HG03108 (cell line): ENCODE results near the gene SHANK1.
A peak's percentile ranks its signal among the peaks of the same experiment; 100 is the strongest.

Experiments
- ATAC-seq: cut with Tn5 transposase; IDR thresholded peaks from one replicate; pipeline ENCODE4 v1.9.1; 2021; ENCODE audit warnings: moderate library complexity; ENCODE audit not compliant: unreplicated experiment

Gene SHANK1

DNA sequence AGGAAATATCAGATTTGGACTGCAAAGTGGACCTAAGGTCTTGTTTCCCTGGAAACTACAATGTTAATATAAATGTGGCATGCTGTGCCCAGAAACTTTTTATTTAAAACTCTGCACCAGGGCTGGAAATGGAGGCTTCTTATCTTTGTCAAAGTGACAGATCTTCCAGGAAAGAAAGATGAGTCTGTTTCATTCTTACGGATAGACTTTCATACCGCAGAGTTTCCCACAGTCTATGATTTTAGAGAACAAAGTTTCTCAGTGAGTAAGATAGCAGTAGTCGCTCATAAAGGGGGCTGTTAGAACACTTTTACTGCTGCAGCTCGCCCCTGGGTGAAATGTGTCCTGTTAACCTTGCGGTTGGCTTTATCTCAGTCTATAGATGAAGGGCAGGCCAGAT, 10.3 kb upstream of the SHANK1 start:
- ATAC-seq: no peak

DNA sequence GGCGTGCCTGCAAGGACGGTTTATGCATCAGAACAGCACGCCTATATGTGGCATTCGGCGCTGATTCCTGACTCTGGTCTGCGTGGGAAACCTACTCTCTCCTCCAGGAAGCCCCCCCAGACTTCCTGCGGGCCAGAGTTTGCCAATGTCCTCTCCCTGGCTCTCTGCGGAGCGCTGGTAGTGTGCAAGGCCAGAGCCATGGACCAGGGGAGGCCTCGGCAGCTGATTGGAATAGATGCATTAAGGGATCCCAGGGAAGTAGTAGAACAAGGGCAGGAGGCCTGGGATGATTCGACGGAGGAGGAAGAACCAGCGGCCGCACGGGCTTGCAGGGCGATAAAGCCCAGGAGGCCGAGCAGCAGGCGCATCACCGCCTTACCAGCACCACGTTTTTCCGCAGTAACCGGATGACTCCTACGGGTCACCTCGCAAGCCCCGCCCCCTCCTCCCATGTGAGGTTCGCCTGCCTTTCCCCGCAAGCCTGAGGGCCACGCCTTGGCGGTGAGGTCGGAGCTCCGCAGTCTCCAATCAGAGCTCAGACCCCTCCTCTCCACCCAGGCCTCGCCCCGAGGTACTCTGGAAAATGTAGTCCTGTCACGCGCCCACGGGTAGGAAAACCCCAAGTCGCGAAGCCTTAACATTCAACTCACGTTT, 8.6 kb upstream of the SHANK1 start:
- no peak for ATAC-seq

DNA sequence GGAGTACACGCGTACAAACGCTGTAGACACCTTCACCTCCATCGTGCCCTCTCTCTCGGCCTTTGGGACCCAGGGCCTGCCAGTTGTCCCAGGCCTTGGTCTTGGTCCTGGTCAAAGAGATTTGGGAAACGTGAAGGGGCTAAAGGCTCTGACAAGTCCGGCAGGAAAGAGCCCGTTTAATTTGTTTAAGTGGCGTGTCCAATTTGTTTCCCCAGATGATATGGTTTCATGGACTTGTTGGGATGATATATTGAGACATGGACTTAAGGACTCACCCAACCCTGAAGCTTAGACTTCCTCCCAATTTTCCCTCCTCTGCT, 6.3 kb upstream of the SHANK1 start:
- ATAC-seq: no peak

GRCh38 chr19:50725218-50725910, 5.8 kb upstream of the SHANK1 start:
- no peak for ATAC-seq

DNA sequence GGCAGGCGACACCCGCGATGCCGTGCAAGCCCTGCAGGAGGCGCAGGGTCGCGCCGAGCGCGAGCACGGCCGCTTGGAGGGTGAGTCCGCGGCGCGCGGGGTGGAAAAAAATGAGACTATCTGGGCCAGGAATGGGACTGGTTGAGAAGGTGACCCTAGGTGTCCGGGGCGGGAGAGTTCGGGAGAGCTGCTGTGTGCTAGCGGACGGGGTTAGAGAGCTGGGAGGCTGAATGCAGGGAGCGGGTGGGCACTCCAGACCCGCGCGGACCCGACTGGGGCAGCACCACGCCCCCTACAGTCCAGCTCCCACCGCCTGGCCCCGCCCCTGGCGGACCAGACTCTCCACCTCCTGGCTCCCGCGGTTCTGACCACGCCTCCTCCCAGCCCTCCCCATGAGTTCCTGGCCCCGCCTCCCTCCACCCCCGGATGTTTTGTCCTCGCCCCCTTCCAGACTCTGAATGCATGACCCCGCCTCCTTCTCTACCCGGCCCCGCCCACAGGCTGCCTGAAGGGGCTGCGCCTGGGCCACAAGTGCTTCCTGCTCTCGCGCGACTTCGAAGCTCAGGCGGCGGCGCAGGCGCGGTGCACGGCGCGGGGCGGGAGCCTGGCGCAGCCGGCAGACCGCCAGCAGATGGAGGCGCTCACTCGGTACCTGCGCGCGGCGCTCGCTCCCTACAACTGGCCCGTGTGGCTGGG, 5.1 kb upstream of the SHANK1 start:
- ATAC-seq: peak; percentile 65

DNA sequence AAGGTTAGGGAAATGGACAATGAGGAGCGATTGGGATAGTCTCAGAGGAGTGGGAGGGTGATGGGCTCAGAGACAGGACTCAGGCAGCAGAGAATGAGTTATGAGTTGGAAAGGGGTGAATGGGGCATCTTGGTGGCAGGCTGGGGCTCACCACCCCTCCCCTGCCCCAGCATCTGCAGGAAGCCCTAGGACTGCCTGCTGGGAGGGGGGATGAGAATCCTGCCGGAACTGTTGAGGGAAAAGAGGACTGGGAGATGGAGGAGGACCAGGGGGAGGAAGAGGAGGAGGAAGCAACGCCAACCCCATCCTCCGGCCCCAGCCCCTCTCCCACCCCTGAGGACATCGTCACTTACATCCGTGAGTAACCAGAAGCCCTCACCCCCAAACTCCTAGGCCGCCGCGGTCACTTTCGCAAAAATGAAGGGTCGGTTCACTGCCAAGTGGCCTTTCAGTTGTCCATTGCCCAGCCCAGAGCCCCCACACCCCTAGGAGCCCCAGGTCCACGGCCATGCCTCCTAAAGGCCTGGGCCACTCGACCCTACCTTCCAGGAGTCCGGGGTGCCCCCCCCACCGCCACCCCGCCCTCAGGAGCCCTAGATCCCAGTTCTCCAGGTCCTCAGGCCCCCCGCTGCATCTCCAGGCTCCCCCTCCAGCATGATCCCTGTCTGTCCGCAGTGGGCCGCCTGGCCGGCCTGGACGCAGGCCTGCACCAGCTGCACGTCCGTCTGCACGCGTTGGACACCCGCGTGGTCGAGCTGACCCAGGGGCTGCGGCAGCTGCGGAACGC, 4.3 kb upstream of the SHANK1 start:
- no peak for ATAC-seq

- no peak for ATAC-seq
Observed at GRCh38 chr19:50723069-50723468, 3.5 kb upstream of the SHANK1 start, which contains the start of gene CLEC11A. Gene CLEC11A (plus strand): TSS chr19:50723364. CDS start chr19:50723526, 162 bp downstream.

- no peak for ATAC-seq
Observed at GRCh38 chr19:50722201-50723013, 2.8 kb upstream of the SHANK1 start.

- no peak for ATAC-seq
Observed at GRCh38 chr19:50721441-50722137, 2.0 kb upstream of the SHANK1 start.

DNA sequence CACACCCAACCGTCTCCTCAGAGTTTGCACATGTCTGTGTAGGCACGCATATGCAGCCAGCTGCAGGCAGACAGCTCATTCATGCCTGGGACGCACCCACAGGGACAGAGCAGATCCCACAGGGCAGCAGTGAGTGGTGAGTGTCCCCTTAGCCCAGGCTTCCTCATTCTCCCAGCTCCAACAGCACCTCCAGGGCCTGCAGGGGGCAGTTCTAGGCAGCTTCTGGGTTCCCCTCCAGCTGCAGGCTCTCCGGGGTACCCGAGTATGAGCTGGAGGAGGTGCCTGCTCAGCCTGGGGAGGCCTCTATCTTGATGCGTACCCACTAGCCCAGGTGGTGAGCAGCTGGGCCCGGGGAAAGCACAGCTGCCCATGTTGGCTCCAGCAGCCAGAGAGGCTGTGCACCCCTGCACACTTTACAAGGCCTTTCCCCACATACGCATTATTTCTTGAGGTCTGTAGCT, 1.3 kb upstream of the SHANK1 start:
- no peak for ATAC-seq

DNA sequence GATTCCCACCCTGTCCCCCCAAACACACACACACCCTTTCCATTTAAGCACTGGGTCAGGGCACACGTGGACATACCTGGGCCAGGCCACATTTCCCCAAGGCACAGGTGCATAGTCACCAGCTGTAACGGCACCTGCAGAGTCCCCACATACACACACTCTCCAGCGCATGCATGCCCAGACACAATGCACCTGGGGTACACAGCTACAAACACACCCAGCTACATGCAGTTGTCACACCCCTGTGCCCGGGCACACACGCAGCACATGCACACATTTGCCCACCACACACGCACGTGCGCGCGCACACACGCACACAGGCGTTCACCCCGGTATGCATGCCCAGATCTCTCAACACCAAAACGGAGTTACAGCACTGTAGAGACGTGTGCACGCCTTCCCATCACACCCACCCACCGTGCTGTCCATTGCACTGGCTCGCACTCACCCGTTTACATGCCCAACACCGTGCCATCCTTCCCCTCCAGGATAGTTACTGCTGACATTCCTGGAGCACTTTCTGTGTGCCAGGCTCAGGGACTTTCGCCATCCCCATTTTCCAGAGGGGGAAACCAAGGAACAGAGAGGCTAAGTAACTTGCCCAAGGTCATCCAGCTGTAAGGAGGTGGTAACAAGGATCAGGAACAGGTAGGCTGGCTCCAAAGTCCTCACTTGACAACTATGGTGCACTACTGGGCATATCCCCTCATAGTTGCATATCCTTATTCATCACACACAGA, 749 bp upstream of the SHANK1 start:
- ATAC-seq: no peak

- no peak for ATAC-seq
Observed at GRCh38 chr19:50719119-50719435, 525 bp downstream of the SHANK1 start.

- ATAC-seq: no peak
Observed at GRCh38 chr19:50718255-50719118, 1.1 kb downstream of the SHANK1 start.

- ATAC-seq: no peak
Observed at GRCh38 chr19:50717891-50718254, 1.7 kb downstream of the SHANK1 start.

DNA sequence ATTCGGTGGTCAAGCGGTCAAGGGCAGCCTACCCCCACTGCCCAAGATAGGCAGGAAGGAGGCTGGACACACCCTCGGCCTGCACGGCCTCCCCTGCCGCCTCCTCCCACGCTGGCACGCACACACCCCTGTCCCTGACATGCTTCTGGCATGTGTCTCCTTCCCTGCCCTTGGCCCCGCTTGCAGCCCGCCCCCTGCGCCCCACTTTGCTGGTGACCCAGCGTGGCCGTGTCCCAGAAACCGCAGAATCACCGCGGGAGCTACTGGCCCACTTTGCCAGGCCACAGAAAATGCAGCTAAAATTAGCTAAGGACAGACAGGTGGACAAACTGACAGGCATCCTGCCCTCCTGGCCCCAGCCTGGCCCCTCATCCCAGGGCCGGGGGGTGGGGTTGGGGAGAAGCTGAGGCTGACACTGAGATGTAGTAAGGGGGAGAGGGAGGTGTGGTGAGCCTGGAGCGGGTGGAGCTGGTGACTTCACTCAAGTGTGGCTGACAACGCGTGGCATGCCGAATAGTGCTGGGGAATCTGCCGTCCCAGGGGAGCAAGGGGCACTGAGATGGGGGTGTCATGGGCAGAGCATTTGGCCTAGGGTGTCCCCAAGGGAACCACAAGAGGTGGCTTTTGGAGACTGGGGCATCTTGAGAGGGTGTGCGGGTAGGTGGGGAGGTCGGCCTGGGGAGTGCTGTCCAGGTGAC, 2.4 kb downstream of the SHANK1 start:
- no peak for ATAC-seq

- no peak for ATAC-seq
Observed at GRCh38 chr19:50716178-50717025, 3.2 kb downstream of the SHANK1 start.
